Smooth muscle cell (in vitro differentiated cells): ENCODE measurements around the gene ZMYND15. TPM values are rescaled to one million over a fixed set of nuclear protein-coding genes. Genes with fewer than 3 reads are reported as not detected.

Experiments
- DNase-seq: peaks from one replicate; lab custom pipeline; 2025; ENCODE audit not compliant: unreplicated experiment; lab: John Stamatoyannopoulos, UW
- H2AFZ ChIP-seq: fragments of 200-600 bp; sonication (generic); 2 replicates; pipeline ENCODE4 v1.6.0; 2016; ENCODE audit warnings: antibody characterized with exemption, low read depth, mild to moderate bottlenecking
- H3F3A ChIP-seq: fragments of 200-600 bp; sonication (generic); 2 replicates; pipeline ENCODE4 v1.6.0; 2017; ENCODE audit warnings: antibody characterized with exemption, low read depth
- H3K27ac ChIP-seq: fragments of 200-600 bp; sonication (generic); 2 replicates; pipeline ENCODE4 v1.5.1; 2016; ENCODE audit warnings: low read depth, mild to moderate bottlenecking
- H3K27me3 ChIP-seq: fragments of 200-600 bp; sonication (generic); 2 replicates; pipeline ENCODE4 v1.6.1; 2016; ENCODE audit warnings: low read depth, mild to moderate bottlenecking
- H3K36me3 ChIP-seq: fragments of 200-600 bp; sonication (generic); 2 replicates; pipeline ENCODE4 v1.5.1; 2016; ENCODE audit warnings: low read depth
- H3K4me1 ChIP-seq: fragments of 200-600 bp; sonication (generic); 2 replicates; pipeline ENCODE4 v1.5.1; 2016; ENCODE audit warnings: low read depth
- H3K4me2 ChIP-seq: fragments of 200-600 bp; sonication (generic); 2 replicates; pipeline ENCODE4 v1.6.0; 2016; ENCODE audit warnings: mild to moderate bottlenecking
- H3K4me3 ChIP-seq: fragments of 200-600 bp; sonication (generic); 2 replicates; pipeline ENCODE4 v1.5.1; 2016; ENCODE audit warnings: mild to moderate bottlenecking
- H3K79me2 ChIP-seq: fragments of 200-600 bp; sonication (generic); 2 replicates; pipeline ENCODE4 v1.6.0; 2016; ENCODE audit warnings: low read depth, mild to moderate bottlenecking
- H3K9ac ChIP-seq: fragments of 200-600 bp; sonication (generic); 2 replicates; pipeline ENCODE4 v1.6.0; 2016; ENCODE audit warnings: low read depth
- H3K9me3 ChIP-seq: fragments of 200-600 bp; sonication (generic); replicated peaks from 2 replicates; pipeline ENCODE4 v1.5.1; 2016; ENCODE audit warnings: low read depth
- H4K20me1 ChIP-seq: fragments of 200-600 bp; sonication (generic); 2 replicates; pipeline ENCODE4 v1.6.0; 2016; ENCODE audit warnings: low read depth
- CTCF ChIP-seq: fragments of 200-600 bp; sonication (generic); IDR thresholded peaks from 2 replicates; pipeline ENCODE4 v1.5.1; 2017; ENCODE audit warnings: borderline replicate concordance, mild to moderate bottlenecking, antibody characterized with exemption; ENCODE audit not compliant: insufficient read depth, poor library complexity, severe bottlenecking
- WGBS: methylation state at CpG from one replicate; pipeline ENCODE4 v1.1.7; 2016; ENCODE audit warnings: low lambda C conversion rate; 5-methylcytosine and 5-hydroxymethylcytosine counted together
- polyA plus RNA-seq: library from polyadenylated mRNA; unstranded; fragments of >200 nt; fragmentation: Nextera tagmentation; extraction: Ambion mirVana; gene quantifications from 2 replicates; pipeline ENCODE4 v1.2.1, GENCODE V29; 2016
- total RNA-seq: library from RNA; depleted of rRNA; stranded (reverse); fragments of >200 nt; gene quantifications from 2 replicates; pipeline ENCODE4 v1.2.3, GENCODE V29; 2014

The ZMYND15 gene
- total and polyA plus RNA-seq, 2 experiments from 2014 or later = not detected

GRCh38 chr17:4741544-4741943 is 1.9 kb downstream of the ZMYND15 start:
- WGBS = 89% methylated on average over 8 of the region's 8 CpGs

GRCh38 chr17:4742133-4742532 is 2.5 kb downstream of the ZMYND15 start:
- no peak overlapping the region for H2AFZ ChIP-seq
- H3K27me3 ChIP-seq = peaks cover 80% of the 10 kb centered on the region
- H3K4me1 ChIP-seq = peaks cover 16% of the 10 kb centered on the region
- WGBS = 88% methylated on average over 9 of the region's 9 CpGs
- no peaks in the 10 kb centered on the region for H3K9me3 ChIP-seq
- H3K4me2 ChIP-seq = no peak overlapping the region
- no peaks in the 10 kb centered on the region for H3F3A ChIP-seq
- no peak overlapping the region for H3K4me3 ChIP-seq
- H3K36me3 ChIP-seq = no peaks in the 10 kb centered on the region
- DNase-seq = no peak
- H3K79me2 ChIP-seq = no peaks in the 10 kb centered on the region
- H4K20me1 ChIP-seq = no peaks in the 10 kb centered on the region
- no peak for TF ChIP-seq CTCF
- no peak overlapping the region for H3K27ac ChIP-seq
- H3K9ac ChIP-seq = no peak overlapping the region

More at GRCh38 chr17:4741544-4741943, 1.9 kb downstream of the ZMYND15 start:
- Histone ChIP-seq H4K20me1 (no peaks in the 10 kb centered on the region), H3K27me3 (peaks cover 84% of the 10 kb centered on the region), H3K4me2 (no peak overlapping the region), H3K4me1 (peaks cover 16% of the 10 kb centered on the region), H3K27ac (no peak overlapping the region), H3K79me2 (no peaks in the 10 kb centered on the region), H2AFZ (no peak overlapping the region), H3K36me3 (no peaks in the 10 kb centered on the region), H3F3A (no peaks in the 10 kb centered on the region), H3K9ac (no peak overlapping the region), H3K4me3 (no peak overlapping the region), H3K9me3 (no peaks in the 10 kb centered on the region)
- no peak for DNase-seq
- no peak for TF ChIP-seq CTCF

GRCh38 chr17:4742629-4743028 is 3.0 kb downstream of the ZMYND15 start:
- no peak overlapping the region for H3K4me2 ChIP-seq
- no peak overlapping the region for H2AFZ ChIP-seq
- H4K20me1 ChIP-seq = no peaks in the 10 kb centered on the region
- WGBS = 90% methylated on average over 10 of the region's 10 CpGs
- H3K27ac ChIP-seq = no peak overlapping the region
- no peaks in the 10 kb centered on the region for H3F3A ChIP-seq
- no peak overlapping the region for H3K4me3 ChIP-seq
- peaks cover 75% of the 10 kb centered on the region for H3K27me3 ChIP-seq
- DNase-seq = no peak
- no peaks in the 10 kb centered on the region for H3K9me3 ChIP-seq
- H3K9ac ChIP-seq = no peak overlapping the region
- H3K36me3 ChIP-seq = no peaks in the 10 kb centered on the region
- peaks cover 16% of the 10 kb centered on the region for H3K4me1 ChIP-seq
- H3K79me2 ChIP-seq = no peaks in the 10 kb centered on the region
- TF ChIP-seq CTCF = no peak

- Histone ChIP-seq H3K27ac (no peak overlapping the region), H3F3A (no peaks in the 10 kb centered on the region), H4K20me1 (no peaks in the 10 kb centered on the region), H3K9me3 (no peaks in the 10 kb centered on the region), H3K4me3 (no peak overlapping the region), H3K27me3 (peaks cover 69% of the 10 kb centered on the region), H3K79me2 (no peaks in the 10 kb centered on the region), H3K36me3 (no peaks in the 10 kb centered on the region), H3K9ac (no peak overlapping the region), H3K4me2 (no peak overlapping the region), H3K4me1 (peaks cover 16% of the 10 kb centered on the region), H2AFZ (no peak overlapping the region)
- 93% methylated on average over 8 of the region's 8 CpGs for WGBS
- TF ChIP-seq CTCF = no peak
- no peak for DNase-seq
Measured at GRCh38 chr17:4743216-4743615, 3.6 kb downstream of the ZMYND15 start.
